Dermis microvascular lymphatic vessel endothelial cell (primary cell): ENCODE measurements around the gene TMTC2. TPM values are rescaled to one million over a fixed set of nuclear protein-coding genes. Genes with fewer than 3 reads are reported as not detected.

ENCODE experiments used
- DNase-seq, 2 donors: peaks; one replicate each; pipeline versions ENCODE4 v3.0.0 to v3.0.0-alpha.2; 2010; ENCODE audit warnings: low read depth in 2 of 2
- total RNA-seq: library from RNA; depleted of rRNA; stranded (reverse); fragments of >200 nt; gene quantifications from 2 replicates; pipeline ENCODE4 v1.2.1, GENCODE V29; 2014

The TMTC2 gene
- total RNA-seq, 1 donor from 2014 or later, result 4.9 TPM

DNA sequence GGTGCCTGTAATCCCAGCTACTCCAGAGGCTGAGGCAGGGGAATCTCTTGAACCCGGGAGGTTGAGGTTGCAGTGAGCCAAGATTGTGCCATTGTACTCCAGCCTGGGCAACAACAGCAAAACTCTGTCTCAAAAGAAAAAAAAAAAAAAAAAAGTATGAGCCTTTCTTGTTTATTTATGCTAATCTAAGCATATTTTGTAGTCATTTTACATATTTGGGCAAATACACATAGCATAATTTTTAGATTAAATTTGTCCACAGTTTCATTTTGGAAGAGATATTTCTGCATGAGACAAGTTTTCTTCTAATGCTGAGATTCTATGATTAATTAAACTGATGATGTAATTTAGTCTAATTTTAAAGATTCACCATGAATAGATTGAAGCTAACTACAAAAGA is 494.4 kb downstream of the TMTC2 start:
- DNase-seq, result no peak

DNA sequence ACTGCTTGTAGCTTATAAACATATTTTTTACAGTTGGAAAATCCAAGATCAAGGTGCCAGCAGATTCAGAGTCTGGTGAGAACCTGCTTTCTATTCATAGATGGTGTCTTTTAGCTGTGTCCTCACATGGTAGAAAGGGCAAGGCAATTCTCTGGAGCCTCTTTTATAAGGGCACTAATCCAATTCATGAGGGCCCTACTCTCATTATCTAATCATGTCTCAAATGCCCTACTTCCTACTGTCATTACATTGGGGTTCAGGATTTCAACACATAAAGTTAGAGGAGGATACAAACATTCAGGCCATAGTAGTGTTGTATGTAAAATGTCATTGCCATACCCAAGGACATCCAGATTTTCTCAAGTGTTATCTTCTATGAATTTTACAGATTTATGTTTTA is 496.4 kb downstream of the TMTC2 start:
- DNase-seq, result no peak
